ENCODE results near the gene MAPK1.

Gene MAPK1

GRCh38 chr22:21865041-21865440 lies 2.4 kb downstream of the MAPK1 start:
- TF ChIP-seq ESRRG (CRISPR knock-in tag; IDR thresholded peaks at IDR 0.05) (no peak), ZNF70 (CRISPR knock-in tag; IDR thresholded peaks at IDR 0.05) (no peak), PATZ1 (CRISPR knock-in tag; IDR thresholded peaks at IDR 0.05; ENCODE audit: borderline replicate concordance) (peak; percentile 77; the same call in 1 of the 2 replicates), BACH2 (CRISPR knock-in tag; IDR thresholded peaks at IDR 0.05; ENCODE audit: borderline replicate concordance) (no peak), CSDC2 (CRISPR knock-in tag; IDR thresholded peaks at IDR 0.05) (no peak), TCF4 (CRISPR knock-in tag; IDR thresholded peaks at IDR 0.05; ENCODE audit: borderline replicate concordance) (peak; percentile 64), TSHZ2 (CRISPR knock-in tag; IDR thresholded peaks at IDR 0.05) (peak; percentile 46; the same call in 1 of the 2 replicates), PPARA (CRISPR knock-in tag; IDR thresholded peaks at IDR 0.05; ENCODE audit: borderline replicate concordance) (no peak), OSR1 (CRISPR knock-in tag; IDR thresholded peaks at IDR 0.05) (no peak), ZC3H10 (CRISPR knock-in tag; IDR thresholded peaks at IDR 0.05) (no peak), ARNTL (CRISPR knock-in tag; IDR thresholded peaks at IDR 0.05; ENCODE audit: borderline replicate concordance, low read depth) (no peak), ISL1 (CRISPR knock-in tag; IDR thresholded peaks at IDR 0.05) (peak; percentile 83), ZFP3 (CRISPR knock-in tag; IDR thresholded peaks at IDR 0.05) (no peak), ZNF565 (CRISPR knock-in tag; conservative IDR thresholded peaks at IDR 0.05; ENCODE audit: low read depth) (no peak), ZFP30 (CRISPR knock-in tag; IDR thresholded peaks at IDR 0.05) (no peak), GLIS3 (CRISPR knock-in tag; IDR thresholded peaks at IDR 0.05) (no peak), RARB (CRISPR knock-in tag; IDR thresholded peaks at IDR 0.05) (no peak), CSRNP3 (CRISPR knock-in tag; IDR thresholded peaks at IDR 0.05) (no peak), CREB5 (CRISPR knock-in tag; IDR thresholded peaks at IDR 0.05; ENCODE audit: low read depth) (peak; percentile 56; the same call in 1 of the 2 replicates), POU6F1 (CRISPR knock-in tag; IDR thresholded peaks at IDR 0.05; ENCODE audit: borderline replicate concordance, low read depth) (no peak), ZNF8 (CRISPR knock-in tag; IDR thresholded peaks at IDR 0.05) (no peak), TOX (CRISPR knock-in tag; IDR thresholded peaks at IDR 0.05; ENCODE audit: borderline replicate concordance) (no peak), SNAI2 (CRISPR knock-in tag; IDR thresholded peaks at IDR 0.05) (no peak)
- ATAC-seq = peak; percentile 39; the same call in 2 of the 3 replicates

- ATAC-seq = no peak
- TF ChIP-seq TSHZ2 (CRISPR knock-in tag; IDR thresholded peaks at IDR 0.05) (no peak), ESRRG (CRISPR knock-in tag; IDR thresholded peaks at IDR 0.05) (no peak), ARNTL (CRISPR knock-in tag; IDR thresholded peaks at IDR 0.05; ENCODE audit: borderline replicate concordance, low read depth) (no peak), TCF4 (CRISPR knock-in tag; IDR thresholded peaks at IDR 0.05; ENCODE audit: borderline replicate concordance) (no peak), POU6F1 (CRISPR knock-in tag; IDR thresholded peaks at IDR 0.05; ENCODE audit: borderline replicate concordance, low read depth) (no peak), PATZ1 (CRISPR knock-in tag; IDR thresholded peaks at IDR 0.05; ENCODE audit: borderline replicate concordance) (no peak), OSR1 (CRISPR knock-in tag; IDR thresholded peaks at IDR 0.05) (no peak)
Observed at GRCh38 chr22:21862386-21863245, 4.8 kb downstream of the MAPK1 start.

Data from SK-N-SH treated with all-trans-retinoic acid at 6 μM for 48 hours (cell line).